22Rv1 (cell line): ENCODE results near the gene FANCC.
A peak's percentile ranks its signal among the peaks of the same experiment; 100 is the strongest.
"Not testable (repeated sequence)": the region's sequence is repeated elsewhere in the genome, so short reads cannot be mapped to it uniquely, and the experiment has no call there.

Experiments
- H3K27ac ChIP-seq: fragments of 450-650 bp; 2 replicates; pipeline ENCODE4 v1.5.1; 2017
- CTCF ChIP-seq: fragments of 450-650 bp; IDR thresholded peaks from 2 replicates; pipeline ENCODE4 v1.5.1; 2017; ENCODE audit warnings: mild to moderate bottlenecking
- ZFX ChIP-seq: fragments of 450-650 bp; IDR thresholded peaks from 2 replicates; pipeline ENCODE4 v1.6.1; 2017; ENCODE audit warnings: antibody characterized with exemption, borderline replicate concordance

FANCC gene

GRCh38 chr9:95225726-95226106, 91.8 kb downstream of the FANCC start:
- H3K27ac ChIP-seq: peak overlapping the region; percentile 69
- TF ChIP-seq CTCF (no peak), ZFX (no peak)

GRCh38 chr9:95225076-95225725, 92.3 kb downstream of the FANCC start:
- no peak for TF ChIP-seq CTCF
- no peak for TF ChIP-seq ZFX
- H3K27ac ChIP-seq: peak overlapping the region; percentile 69

GRCh38 chr9:95224376-95225019, 93.0 kb downstream of the FANCC start:
- peak overlapping the region; percentile 69 for H3K27ac ChIP-seq
- TF ChIP-seq CTCF (no peak), ZFX (no peak)

- not testable (repeated sequence) for H3K27ac ChIP-seq
These were observed 97.2 kb downstream of the FANCC start for GRCh38 chr9:95220352-95220751.

GRCh38 chr9:95218773-95219172, 98.7 kb downstream of the FANCC start:
- no peak for TF ChIP-seq CTCF
- no peak for TF ChIP-seq ZFX
- H3K27ac ChIP-seq: no peak overlapping the region

- no peak overlapping the region for H3K27ac ChIP-seq
- no peak for TF ChIP-seq CTCF
- TF ChIP-seq ZFX: no peak
These were observed 99.6 kb downstream of the FANCC start for GRCh38 chr9:95217936-95218335.

GRCh38 chr9:95215336-95215898, 102.1 kb downstream of the FANCC start:
- H3K27ac ChIP-seq: no peak overlapping the region
- TF ChIP-seq CTCF (no peak), ZFX (no peak)

GRCh38 chr9:95213117-95213516, 104.4 kb downstream of the FANCC start:
- no peak for TF ChIP-seq ZFX
- no peak for TF ChIP-seq CTCF
- H3K27ac ChIP-seq: no peak overlapping the region
